ENCODE measurements around the gene ZCWPW1. TPM values are rescaled to one million over a fixed set of nuclear protein-coding genes. Genes with fewer than 3 reads are reported as not detected.
A peak's percentile ranks its signal among the peaks of the same experiment; 100 is the strongest.

ZCWPW1 gene
- total RNA-seq, 1 experiment from 2014 or later, result 7.4 TPM

- CTCF ChIA-PET, result no interaction called here
- no peaks in the 10 kb centered on the region for H3K4me1 ChIP-seq (replicated peaks; ENCODE audit: insufficient read depth)
- no peak for TF ChIP-seq CTCF (conservative IDR thresholded peaks at IDR 0.05)
- TF ChIP-seq EZH2 (IDR thresholded peaks at IDR 0.05; ENCODE audit: low read depth), result no peak
Measured at GRCh38 chr7:100367676-100368613, 60.6 kb downstream of the ZCWPW1 start.

GRCh38 chr7:100367251-100367620, 61.3 kb downstream of the ZCWPW1 start:
- intact Hi-C loops (cut with micrococcal nuclease; ENCODE audit: unreplicated experiment), result no loop called here

More at GRCh38 chr7:100367676-100368613, 60.6 kb downstream of the ZCWPW1 start:
- Histone ChIP-seq H3F3A (ENCODE audit: insufficient read depth, low read depth) (peaks cover 49% of the 10 kb centered on the region), H3K36me3 (ENCODE audit: low read depth) (peaks cover 9% of the 10 kb centered on the region), H4K20me1 (ENCODE audit: insufficient read depth) (peaks cover 9% of the 10 kb centered on the region; the same call in 1 of the 2 replicates), H3K4me3 (no peak overlapping the region), H3K9me2 (ENCODE audit: insufficient read depth) (no peaks in the 10 kb centered on the region), H3K4me2 (no peak overlapping the region), H3K9me3 (ENCODE audit: insufficient read depth, low read depth) (no peaks in the 10 kb centered on the region), H3K27ac (no peak overlapping the region), H3K79me2 (ENCODE audit: low read depth) (no peaks in the 10 kb centered on the region), H2AFZ (no peak overlapping the region), H3K27me3 (ENCODE audit: insufficient read depth, low read depth) (no peaks in the 10 kb centered on the region)
- TSS peak; percentile 6 for BruUV-seq (replicated peaks)
- POLR2A ChIA-PET (ENCODE audit: unreplicated experiment), result no interaction called here
- no peak for DNase-seq
- intact Hi-C loops (cut with micrococcal nuclease; ENCODE audit: unreplicated experiment), result no loop called here

More at GRCh38 chr7:100367251-100367620, 61.3 kb downstream of the ZCWPW1 start:
- Histone ChIP-seq H3K27me3 (ENCODE audit: insufficient read depth, low read depth) (no peaks in the 10 kb centered on the region), H3K4me3 (no peak overlapping the region), H3K9me3 (ENCODE audit: insufficient read depth, low read depth) (no peaks in the 10 kb centered on the region), H3F3A (ENCODE audit: insufficient read depth, low read depth) (peaks cover 53% of the 10 kb centered on the region), H3K36me3 (ENCODE audit: low read depth) (peaks cover 10% of the 10 kb centered on the region), H2AFZ (no peak overlapping the region), H3K79me2 (ENCODE audit: low read depth) (no peaks in the 10 kb centered on the region), H3K4me2 (no peak overlapping the region), H3K9me2 (ENCODE audit: insufficient read depth) (no peaks in the 10 kb centered on the region), H4K20me1 (ENCODE audit: insufficient read depth) (peaks cover 9% of the 10 kb centered on the region; the same call in 1 of the 2 replicates), H3K27ac (no peak overlapping the region), H3K4me1 (replicated peaks; ENCODE audit: insufficient read depth) (no peaks in the 10 kb centered on the region)
- CTCF ChIA-PET, result no interaction called here
- POLR2A ChIA-PET (ENCODE audit: unreplicated experiment), result no interaction called here
- DNase-seq, result no peak
- TF ChIP-seq CTCF (conservative IDR thresholded peaks at IDR 0.05) (no peak), EZH2 (IDR thresholded peaks at IDR 0.05; ENCODE audit: low read depth) (no peak)
- BruUV-seq (replicated peaks), result no TSS peak
